ENCODE measurements around the gene UNC80. TPM values are rescaled to one million over a fixed set of nuclear protein-coding genes. Genes with fewer than 3 reads are reported as not detected.

Gene UNC80
- total RNA-seq, 3 donors from 2014 or later, result 0.03 TPM; not detected in 2

- no peaks in the 10 kb centered on the region for H3K4me1 Mint-ChIP-seq (ENCODE audit: low read depth)
- peaks cover 4% of the 10 kb centered on the region for H3K27me3 Mint-ChIP-seq (ENCODE audit: low read depth)
- no peaks in the 10 kb centered on the region for H3K36me3 Mint-ChIP-seq (ENCODE audit: insufficient read depth)
- no peak overlapping the region for H3K4me3 Mint-ChIP-seq
- H3K9me3 Mint-ChIP-seq, result no peaks in the 10 kb centered on the region
- ATAC-seq (no peak), DNase-seq (no peak)
These were observed 136.1 kb downstream of the UNC80 start for GRCh38 chr2:209907746-209908145.

DNA sequence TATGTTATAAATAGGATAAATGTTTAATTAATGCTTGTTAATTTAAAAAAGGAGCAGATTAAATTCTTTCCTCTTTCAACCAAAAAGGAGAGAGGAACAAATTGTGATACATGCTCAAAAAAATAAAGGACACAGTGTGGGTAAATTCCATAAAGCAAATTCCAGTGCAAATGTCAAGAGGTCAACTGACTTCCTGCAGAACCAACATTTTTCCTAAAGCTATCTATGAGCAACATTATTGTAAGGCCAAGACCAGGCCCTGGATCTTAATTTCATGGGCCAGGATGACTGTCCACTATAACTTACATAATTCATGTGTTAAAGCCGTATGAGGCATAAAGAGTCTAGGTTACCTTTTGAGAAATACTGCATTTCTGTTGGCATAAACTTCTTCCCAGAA, 136.9 kb downstream of the UNC80 start:
- peaks cover 8% of the 10 kb centered on the region for H3K27me3 Mint-ChIP-seq (ENCODE audit: low read depth)
- no peaks in the 10 kb centered on the region for H3K4me1 Mint-ChIP-seq (ENCODE audit: low read depth)
- no peaks in the 10 kb centered on the region for H3K36me3 Mint-ChIP-seq (ENCODE audit: insufficient read depth)
- no peaks in the 10 kb centered on the region for H3K9me3 Mint-ChIP-seq
- H3K4me3 Mint-ChIP-seq, result no peak overlapping the region
- DNase-seq (no peak), ATAC-seq (no peak)

DNA sequence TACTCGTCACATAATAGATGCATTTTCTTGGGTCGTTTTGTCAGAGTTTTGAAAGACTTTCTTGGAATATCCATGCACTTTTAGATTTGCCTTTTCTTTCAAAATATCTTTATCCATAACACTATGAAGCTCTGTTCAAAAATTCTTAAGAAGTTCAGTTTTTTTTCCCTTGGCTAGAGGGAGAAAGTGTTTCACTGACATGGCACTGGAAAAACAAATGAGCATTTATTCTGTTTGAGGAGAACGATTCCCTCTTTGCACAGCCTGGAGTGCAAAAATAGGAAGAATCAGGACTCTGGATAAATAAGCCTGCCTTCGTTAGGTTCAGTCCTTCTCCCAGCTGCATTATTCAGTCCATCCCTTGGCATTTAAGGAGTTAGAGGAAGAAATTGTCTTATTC, 139.9 kb downstream of the UNC80 start:
- peaks cover 8% of the 10 kb centered on the region for H3K27me3 Mint-ChIP-seq (ENCODE audit: low read depth)
- no peak for ATAC-seq
- no peaks in the 10 kb centered on the region for H3K9me3 Mint-ChIP-seq
- H3K36me3 Mint-ChIP-seq (ENCODE audit: insufficient read depth), result no peaks in the 10 kb centered on the region
- H3K4me3 Mint-ChIP-seq, result no peak overlapping the region
- no peak for DNase-seq
- H3K4me1 Mint-ChIP-seq (ENCODE audit: low read depth), result no peaks in the 10 kb centered on the region

GRCh38 chr2:209913786-209914345, 142.2 kb downstream of the UNC80 start:
- DNase-seq (no peak), ATAC-seq (no peak)
- no peaks in the 10 kb centered on the region for H3K4me1 Mint-ChIP-seq (ENCODE audit: low read depth)
- H3K9me3 Mint-ChIP-seq, result no peaks in the 10 kb centered on the region
- peaks cover 11% of the 10 kb centered on the region for H3K27me3 Mint-ChIP-seq (ENCODE audit: low read depth)
- no peaks in the 10 kb centered on the region for H3K36me3 Mint-ChIP-seq (ENCODE audit: insufficient read depth)
- H3K4me3 Mint-ChIP-seq, result no peak overlapping the region

DNA sequence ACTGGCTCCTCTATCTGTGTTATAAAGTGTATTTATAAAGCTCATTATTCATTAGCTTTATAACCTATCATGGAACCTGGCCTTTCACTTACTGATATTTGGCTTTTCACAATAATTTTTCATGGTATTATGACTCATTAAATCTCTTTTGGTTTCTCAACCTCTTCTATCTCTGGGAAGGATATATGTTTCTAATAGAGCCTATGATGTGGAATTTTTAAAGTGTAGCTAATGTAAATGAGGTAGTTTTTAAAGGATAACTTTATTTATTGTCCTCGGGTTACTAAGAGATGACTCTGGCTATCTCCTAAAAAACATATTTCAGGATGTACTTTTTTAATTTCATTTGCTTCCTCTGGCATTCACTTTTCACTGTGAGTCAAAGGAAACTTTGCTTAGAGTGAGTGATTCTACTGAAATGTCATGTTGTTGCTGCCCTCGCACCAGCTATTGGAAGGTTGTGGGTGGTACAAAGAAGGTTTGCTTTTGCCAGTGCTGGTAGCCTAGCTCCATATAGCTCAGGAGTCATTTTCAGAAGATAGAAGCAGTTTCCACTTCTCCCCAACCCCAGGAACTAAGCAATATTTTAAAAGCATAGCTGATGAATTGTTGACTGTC, 145.6 kb downstream of the UNC80 start:
- Mint-ChIP-seq H3K9me3 (no peaks in the 10 kb centered on the region), H3K36me3 (ENCODE audit: insufficient read depth) (no peaks in the 10 kb centered on the region), H3K27me3 (ENCODE audit: low read depth) (peaks cover 8% of the 10 kb centered on the region), H3K4me1 (ENCODE audit: low read depth) (no peaks in the 10 kb centered on the region), H3K4me3 (no peak overlapping the region)
- no peak for ATAC-seq
- DNase-seq, result no peak

- Mint-ChIP-seq H3K36me3 (ENCODE audit: insufficient read depth) (no peaks in the 10 kb centered on the region), H3K4me1 (ENCODE audit: low read depth) (no peaks in the 10 kb centered on the region), H3K27me3 (ENCODE audit: low read depth) (peaks cover 7% of the 10 kb centered on the region), H3K9me3 (no peaks in the 10 kb centered on the region), H3K4me3 (no peak overlapping the region)
- no peak for ATAC-seq
- no peak for DNase-seq
These were observed 146.6 kb downstream of the UNC80 start for GRCh38 chr2:209918251-209918650.

DNA sequence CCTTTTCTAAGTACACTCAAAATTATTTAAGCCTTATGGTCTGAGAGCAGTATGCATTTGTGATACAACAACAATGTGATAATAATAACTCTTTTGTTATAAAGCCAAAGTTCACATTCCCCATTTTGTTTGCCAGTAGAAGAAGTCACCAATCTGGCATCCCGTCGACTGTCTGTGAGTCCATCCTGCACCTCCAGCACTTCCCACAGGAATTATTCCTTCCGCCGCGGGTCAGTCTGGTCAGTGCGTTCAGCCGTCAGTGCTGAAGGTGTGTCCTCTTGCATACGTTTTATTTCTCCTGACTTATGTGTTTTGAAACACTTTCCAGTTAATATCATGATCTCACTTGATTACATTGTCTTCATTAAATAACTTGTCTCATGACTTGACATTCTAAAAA, 150.5 kb downstream of the UNC80 start:
- no peaks in the 10 kb centered on the region for H3K9me3 Mint-ChIP-seq
- no peaks in the 10 kb centered on the region for H3K4me1 Mint-ChIP-seq (ENCODE audit: low read depth)
- H3K36me3 Mint-ChIP-seq (ENCODE audit: insufficient read depth), result no peaks in the 10 kb centered on the region
- ATAC-seq (no peak), DNase-seq (no peak)
- H3K4me3 Mint-ChIP-seq, result no peak overlapping the region
- peaks cover 10% of the 10 kb centered on the region for H3K27me3 Mint-ChIP-seq (ENCODE audit: low read depth)

GRCh38 chr2:209929369-209929768, 157.7 kb downstream of the UNC80 start:
- no peaks in the 10 kb centered on the region for H3K4me1 Mint-ChIP-seq (ENCODE audit: low read depth)
- H3K36me3 Mint-ChIP-seq (ENCODE audit: insufficient read depth), result no peaks in the 10 kb centered on the region
- no peak for DNase-seq
- no peak for ATAC-seq
- H3K27me3 Mint-ChIP-seq (ENCODE audit: low read depth), result peaks cover 18% of the 10 kb centered on the region
- no peak overlapping the region for H3K4me3 Mint-ChIP-seq
- no peaks in the 10 kb centered on the region for H3K9me3 Mint-ChIP-seq

DNA sequence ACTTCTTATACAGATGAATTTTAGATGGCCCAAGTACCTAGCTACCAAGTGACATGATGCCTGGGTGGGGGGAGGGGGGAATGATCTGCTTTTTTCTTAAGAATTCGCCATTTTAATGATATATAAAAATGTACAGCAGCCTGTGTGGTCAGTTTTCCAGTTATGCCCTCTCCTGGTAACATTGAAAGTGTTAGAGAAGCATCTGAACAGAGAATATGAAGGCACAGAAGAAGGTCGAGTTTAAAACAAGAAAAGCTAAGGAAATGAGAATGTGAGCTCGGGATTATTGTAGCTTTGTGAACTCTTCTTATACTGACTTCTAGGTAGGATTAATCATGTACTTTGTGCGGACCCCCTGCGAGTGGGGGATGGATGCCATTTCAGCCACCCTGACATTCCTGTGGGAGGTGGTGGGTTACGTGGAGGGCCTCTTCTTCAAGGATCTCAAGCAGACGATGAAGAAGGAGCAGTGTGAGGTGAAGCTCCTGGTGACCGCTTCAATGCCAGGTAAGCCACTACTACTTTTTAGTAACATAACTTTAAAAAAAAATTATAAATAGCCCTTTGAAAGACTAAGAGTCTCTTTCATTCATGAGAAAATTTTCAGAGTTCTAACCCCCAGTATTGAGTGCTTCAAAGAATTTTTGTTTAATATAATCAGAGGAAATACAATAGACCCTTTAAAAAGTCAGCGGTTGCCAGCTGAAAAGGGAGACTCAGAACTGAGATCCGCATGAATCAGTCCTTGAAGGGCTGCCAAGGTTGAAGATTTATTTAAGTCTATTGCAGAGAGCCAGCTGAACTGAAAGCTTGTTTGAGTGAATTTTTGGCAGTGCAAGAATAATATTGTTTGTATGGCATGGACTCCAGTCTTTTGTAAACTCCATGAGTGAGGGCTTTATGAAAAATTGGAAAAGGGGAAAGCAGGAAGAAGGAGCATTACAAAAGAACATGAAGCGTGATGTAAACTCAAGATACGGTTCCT, 162.2 kb downstream of the UNC80 start:
- Mint-ChIP-seq H3K36me3 (ENCODE audit: insufficient read depth) (no peaks in the 10 kb centered on the region), H3K4me1 (ENCODE audit: low read depth) (no peaks in the 10 kb centered on the region), H3K9me3 (no peaks in the 10 kb centered on the region), H3K27me3 (ENCODE audit: low read depth) (peaks cover 13% of the 10 kb centered on the region), H3K4me3 (no peak overlapping the region)
- no peak for ATAC-seq
- DNase-seq, result no peak

DNA sequence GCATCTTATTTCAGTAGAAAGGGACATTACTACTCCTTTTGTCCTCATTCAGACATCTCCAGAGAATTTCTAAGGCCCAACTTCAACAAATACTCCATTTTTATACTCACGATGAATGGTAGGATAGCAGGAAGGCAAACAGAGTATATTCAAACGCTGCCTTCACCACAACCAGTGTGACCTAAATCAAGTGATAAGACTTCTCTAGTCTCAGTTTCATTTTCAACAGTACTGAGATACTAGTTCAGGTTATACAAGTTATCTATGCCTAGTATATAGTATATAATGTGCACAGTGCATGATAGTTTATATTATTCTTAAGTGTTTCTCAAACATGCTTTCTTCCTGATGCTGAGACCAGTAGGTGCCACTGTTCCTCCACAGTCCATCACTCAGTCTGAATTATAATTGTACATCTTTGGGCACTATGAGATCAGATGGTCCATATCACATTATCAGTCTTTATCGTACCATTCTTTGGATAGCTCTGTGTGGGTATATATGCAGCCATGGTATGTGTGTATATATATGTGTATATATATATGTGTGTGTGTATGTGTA, 164.6 kb downstream of the UNC80 start:
- Mint-ChIP-seq H3K4me3 (no peak overlapping the region), H3K36me3 (ENCODE audit: insufficient read depth) (no peaks in the 10 kb centered on the region), H3K4me1 (ENCODE audit: low read depth) (no peaks in the 10 kb centered on the region), H3K27me3 (ENCODE audit: low read depth) (peaks cover 6% of the 10 kb centered on the region), H3K9me3 (no peaks in the 10 kb centered on the region)
- no peak for DNase-seq
- no peak for ATAC-seq

DNA sequence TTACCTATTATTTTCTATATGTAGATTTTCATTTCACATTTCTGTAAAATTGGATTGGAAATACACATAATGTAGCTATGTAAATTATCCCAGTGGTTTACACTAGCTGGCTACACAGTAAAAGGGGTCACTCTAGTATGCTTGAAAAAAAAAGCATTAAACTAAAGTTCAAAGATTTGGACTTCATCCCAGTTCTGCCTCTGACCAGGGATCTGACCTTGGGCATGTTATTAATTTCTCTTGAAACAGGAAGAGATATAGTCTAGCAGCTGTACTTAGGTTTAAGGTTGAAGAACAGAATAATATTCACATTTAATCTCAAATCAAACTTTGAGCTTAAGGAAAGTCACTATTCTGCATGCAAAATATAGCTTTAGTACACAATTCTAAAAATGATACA, 166.3 kb downstream of the UNC80 start:
- H3K4me3 Mint-ChIP-seq, result no peak overlapping the region
- no peak for DNase-seq
- H3K4me1 Mint-ChIP-seq (ENCODE audit: low read depth), result no peaks in the 10 kb centered on the region
- no peaks in the 10 kb centered on the region for H3K9me3 Mint-ChIP-seq
- no peaks in the 10 kb centered on the region for H3K36me3 Mint-ChIP-seq (ENCODE audit: insufficient read depth)
- H3K27me3 Mint-ChIP-seq (ENCODE audit: low read depth), result no peaks in the 10 kb centered on the region
- no peak for ATAC-seq

DNA sequence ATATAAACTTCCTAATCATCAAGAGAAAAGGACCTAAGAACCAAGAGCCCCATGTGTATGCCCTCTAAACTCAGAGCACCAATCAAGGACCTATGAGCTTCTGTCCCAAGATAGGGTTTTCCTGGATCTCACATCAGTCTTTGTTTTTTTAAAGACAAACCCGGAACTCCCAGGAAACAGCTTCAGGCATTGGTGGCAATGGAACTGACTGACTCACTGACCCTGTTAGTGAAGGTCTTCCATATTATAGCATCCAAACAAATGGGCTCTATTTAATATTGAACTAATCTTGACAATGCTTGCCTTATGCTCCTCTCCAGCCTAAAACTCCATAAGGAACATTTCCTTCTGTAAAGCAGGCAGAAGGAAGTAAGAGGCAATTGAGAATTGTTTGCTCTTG, 167.3 kb downstream of the UNC80 start:
- Mint-ChIP-seq H3K9me3 (no peaks in the 10 kb centered on the region), H3K36me3 (ENCODE audit: insufficient read depth) (no peaks in the 10 kb centered on the region), H3K27me3 (ENCODE audit: low read depth) (no peaks in the 10 kb centered on the region), H3K4me1 (ENCODE audit: low read depth) (no peaks in the 10 kb centered on the region), H3K4me3 (no peak overlapping the region)
- no peak for DNase-seq
- ATAC-seq, result no peak

DNA sequence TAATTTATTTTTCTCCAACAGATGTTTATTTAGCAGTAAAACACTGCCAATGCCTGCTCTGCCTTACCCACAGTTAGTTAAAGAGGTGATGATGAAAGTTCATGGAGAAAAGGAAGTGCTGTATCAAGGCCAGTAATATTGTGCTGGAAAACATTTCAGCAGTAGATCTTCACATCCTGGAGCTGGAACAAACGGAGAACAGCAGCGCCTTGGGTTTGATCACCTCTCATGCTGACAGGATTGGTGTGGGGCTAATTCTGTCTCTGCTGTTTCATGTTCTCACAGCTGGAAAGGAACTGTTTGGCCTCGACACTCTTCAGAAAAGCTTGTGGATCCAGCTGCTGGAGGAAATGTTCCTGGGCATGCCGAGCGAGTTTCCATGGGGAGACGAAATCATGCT, 169.3 kb downstream of the UNC80 start:
- no peak for ATAC-seq
- Mint-ChIP-seq H3K9me3 (peaks cover 4% of the 10 kb centered on the region), H3K4me1 (ENCODE audit: low read depth) (no peaks in the 10 kb centered on the region), H3K27me3 (ENCODE audit: low read depth) (no peaks in the 10 kb centered on the region), H3K4me3 (no peak overlapping the region), H3K36me3 (ENCODE audit: insufficient read depth) (no peaks in the 10 kb centered on the region)
- DNase-seq, result no peak

GRCh38 chr2:209942426-209942825, 170.8 kb downstream of the UNC80 start:
- Mint-ChIP-seq H3K36me3 (ENCODE audit: insufficient read depth) (no peaks in the 10 kb centered on the region), H3K4me1 (ENCODE audit: low read depth) (no peaks in the 10 kb centered on the region), H3K4me3 (no peak overlapping the region), H3K9me3 (peaks cover 4% of the 10 kb centered on the region), H3K27me3 (ENCODE audit: low read depth) (no peaks in the 10 kb centered on the region)
- no peak for ATAC-seq
- no peak for DNase-seq
